Measurements from ENCODE around the gene SHANK1.

SHANK1 gene

GRCh38 chr19:50695251-50696093 lies 24.1 kb downstream of the SHANK1 start:
- no peak overlapping the region for H3K27ac ChIP-seq
- DNase-seq (ENCODE audit: low read depth, low spot score): no peak

DNA sequence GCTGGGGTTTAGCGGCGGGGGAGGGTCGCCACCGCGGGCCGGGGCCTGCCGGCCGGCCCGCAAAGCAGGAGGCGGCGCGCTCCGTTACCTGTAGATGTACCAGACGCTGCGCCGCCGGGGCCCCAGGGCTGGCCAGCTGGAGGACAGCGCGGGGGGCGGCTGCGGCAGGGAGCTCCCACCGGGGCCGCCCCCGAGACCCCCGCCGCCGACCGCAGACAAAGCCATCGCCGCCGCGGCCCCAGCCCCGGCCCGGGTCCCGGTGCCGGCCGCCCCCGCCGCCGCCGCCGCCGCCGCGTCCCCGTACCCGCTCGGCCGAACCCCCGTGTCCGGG lies 24.8 kb downstream of the SHANK1 start:
- H3K27ac ChIP-seq: no peak overlapping the region
- no peak for DNase-seq (ENCODE audit: low read depth, low spot score)

GRCh38 chr19:50693064-50693975 lies 26.3 kb downstream of the SHANK1 start:
- H3K27ac ChIP-seq: no peak overlapping the region
- DNase-seq (ENCODE audit: low read depth, low spot score): no peak

- DNase-seq (ENCODE audit: low read depth, low spot score): no peak
- no peak overlapping the region for H3K27ac ChIP-seq
Measured at GRCh38 chr19:50690439-50690838, 29.2 kb downstream of the SHANK1 start.

- no peak for DNase-seq (ENCODE audit: low read depth, low spot score)
- no peak overlapping the region for H3K27ac ChIP-seq
Measured at GRCh38 chr19:50688766-50689165, 30.8 kb downstream of the SHANK1 start.

DNA sequence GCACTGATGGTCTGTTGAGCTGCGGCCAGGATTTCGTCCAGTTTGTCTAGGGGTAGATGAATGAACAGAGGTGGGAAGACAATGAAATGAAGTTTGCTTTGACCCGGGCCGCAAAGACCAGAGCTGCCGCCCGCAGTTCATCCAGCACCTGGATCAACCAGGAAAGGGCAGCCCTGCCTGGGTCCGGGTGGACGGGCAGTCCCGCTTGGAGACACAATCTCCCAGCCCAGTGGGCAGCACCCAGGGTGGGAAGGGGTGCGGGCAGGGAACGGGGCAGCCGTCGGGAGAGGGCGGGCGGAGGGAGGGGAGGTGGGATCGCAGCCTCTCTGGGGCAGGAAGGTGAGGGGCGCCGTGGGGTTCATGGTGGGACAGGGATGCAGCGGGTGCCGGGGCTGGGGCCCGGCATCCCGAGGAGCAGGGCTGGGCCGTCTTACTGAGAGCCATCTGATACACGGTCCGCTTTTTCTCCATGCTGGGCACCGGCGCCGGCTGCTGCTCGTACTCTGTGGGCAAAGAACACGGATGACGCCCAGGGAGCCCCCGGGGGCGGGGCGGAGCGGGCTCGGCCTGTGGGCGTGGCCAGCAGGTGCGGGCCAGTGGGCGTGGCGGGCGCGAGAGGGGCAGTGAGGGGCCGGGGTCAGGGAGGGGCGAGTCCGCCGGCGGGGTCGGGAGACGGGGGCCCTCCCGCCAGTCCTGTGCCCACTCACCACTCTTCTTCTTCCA lies 33.1 kb downstream of the SHANK1 start:
- H3K27ac ChIP-seq: no peak overlapping the region
- no peak for DNase-seq (ENCODE audit: low read depth, low spot score)

- no peak for DNase-seq (ENCODE audit: low read depth, low spot score)
- H3K27ac ChIP-seq: no peak overlapping the region
Measured at GRCh38 chr19:50679177-50680125, 40.2 kb downstream of the SHANK1 start.

DNA sequence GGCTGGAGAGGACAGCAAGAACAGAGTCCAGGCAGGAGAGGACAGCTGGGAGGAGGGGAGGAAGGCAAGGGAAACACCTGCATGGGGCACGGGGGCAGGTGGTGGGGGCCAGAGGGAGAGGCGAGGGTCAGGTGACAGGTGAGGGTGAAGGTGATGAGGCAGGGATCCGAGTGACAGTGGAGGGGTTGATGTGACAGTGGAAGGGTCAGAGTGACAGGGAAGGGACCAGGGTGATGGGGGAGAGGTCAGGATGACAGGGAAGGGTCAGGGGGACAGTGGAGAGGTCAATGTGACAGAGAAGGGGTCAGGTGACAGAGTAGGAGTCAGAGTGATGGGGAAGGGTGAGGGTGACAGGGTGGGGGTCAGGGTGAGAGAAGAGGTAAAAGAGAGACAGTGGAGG lies 41.3 kb downstream of the SHANK1 start:
- no peak for DNase-seq (ENCODE audit: low read depth, low spot score)
- no peak overlapping the region for H3K27ac ChIP-seq

DNA sequence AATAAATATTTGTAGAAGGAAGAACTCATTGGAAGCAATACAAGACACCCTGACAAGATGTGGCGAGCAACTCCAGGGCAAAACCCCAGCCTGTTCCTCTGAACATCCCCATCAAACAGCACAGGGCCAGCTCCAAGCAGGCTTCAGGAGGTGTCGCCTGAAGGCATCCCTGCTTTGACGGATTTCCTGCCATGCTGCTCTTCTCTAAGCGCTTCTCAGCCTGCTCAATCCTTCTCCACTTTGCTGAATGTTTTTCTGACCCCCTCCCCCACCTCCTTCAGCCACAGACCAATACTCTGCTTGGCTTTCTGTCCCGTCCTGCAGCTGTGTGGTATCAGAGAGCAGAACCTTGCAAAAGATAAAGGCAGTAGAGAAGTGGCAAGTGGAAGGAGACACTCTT lies 42.0 kb downstream of the SHANK1 start:
- no peak for DNase-seq (ENCODE audit: low read depth, low spot score)
- H3K27ac ChIP-seq: no peak overlapping the region

DNA sequence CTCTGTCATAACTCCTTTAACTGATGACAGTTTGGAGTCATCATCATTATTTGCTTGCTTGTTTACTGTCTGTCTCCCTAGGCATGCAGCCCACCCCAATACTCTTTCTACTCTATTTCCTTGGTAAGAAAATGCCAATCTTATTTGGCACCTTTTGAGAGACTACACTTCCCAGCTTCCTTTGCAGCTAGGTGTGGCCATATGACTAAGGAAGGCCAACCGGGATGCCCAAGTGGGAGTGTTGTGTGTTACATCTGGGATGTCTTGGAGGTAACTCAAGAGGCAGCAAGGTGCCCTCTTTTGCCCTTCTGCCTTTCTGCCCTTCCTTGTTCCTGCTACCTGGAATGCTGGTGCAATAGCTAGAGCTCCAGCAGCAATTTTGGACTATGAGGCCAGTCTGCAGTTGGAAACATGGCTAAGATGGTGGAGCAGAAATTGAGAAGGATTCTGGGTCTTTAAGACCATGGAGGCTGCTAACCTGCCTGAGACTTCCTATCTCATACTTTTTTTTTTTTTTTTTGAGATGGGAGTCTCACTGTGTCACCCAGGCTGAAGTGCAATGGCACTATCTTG lies 42.9 kb downstream of the SHANK1 start:
- DNase-seq (ENCODE audit: low read depth, low spot score): no peak

GRCh38 chr19:50673118-50673517 lies 46.5 kb downstream of the SHANK1 start:
- DNase-seq (ENCODE audit: low read depth, low spot score): no peak
- no peak overlapping the region for H3K27ac ChIP-seq

More for the DNA sequence above, 42.9 kb downstream of the SHANK1 start:
- H3K27ac ChIP-seq: no peak overlapping the region

DNA sequence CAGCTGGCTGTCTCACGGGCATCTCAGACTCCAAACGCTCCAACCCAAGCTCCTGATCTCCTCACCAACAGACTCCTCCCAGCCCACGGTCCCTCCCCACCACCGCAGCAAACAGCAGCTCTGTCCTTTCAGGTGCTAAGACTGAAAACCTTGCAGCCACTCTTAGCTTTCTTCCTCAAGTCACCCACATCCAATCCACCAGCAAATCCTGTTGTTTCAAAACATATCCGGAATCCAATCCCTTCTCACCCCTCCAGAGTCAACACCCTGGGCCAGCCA lies 49.6 kb downstream of the SHANK1 start:
- DNase-seq (ENCODE audit: low read depth, low spot score): no peak
- H3K27ac ChIP-seq: no peak overlapping the region

- DNase-seq (ENCODE audit: low read depth, low spot score): no peak
- no peak overlapping the region for H3K27ac ChIP-seq
Measured at GRCh38 chr19:50669302-50670101, 50.1 kb downstream of the SHANK1 start.

DNA sequence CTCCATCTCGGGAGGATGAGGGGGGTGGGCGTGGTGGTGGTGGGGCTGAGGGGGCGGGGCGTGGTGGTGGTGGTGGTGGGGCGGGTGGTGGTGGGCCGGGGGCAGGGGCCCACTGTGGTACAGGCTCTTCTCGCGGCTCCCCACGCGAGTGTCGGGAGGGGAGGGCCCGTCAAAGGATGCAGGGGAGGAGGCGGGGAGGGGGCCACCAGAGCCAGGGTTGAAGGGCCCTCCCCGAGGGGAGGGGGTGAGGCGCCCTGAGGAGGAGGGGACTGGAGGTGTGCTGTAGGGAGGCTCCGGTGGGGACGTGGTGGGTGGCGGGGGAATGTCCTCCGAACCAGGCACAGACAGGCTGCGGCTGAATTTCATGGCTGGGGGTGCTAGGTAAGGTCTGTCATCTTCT lies 50.7 kb downstream of the SHANK1 start:
- no peak for DNase-seq (ENCODE audit: low read depth, low spot score)

GRCh38 chr19:50668416-50668815 lies 51.2 kb downstream of the SHANK1 start:
- DNase-seq (ENCODE audit: low read depth, low spot score): no peak
- no peak overlapping the region for H3K27ac ChIP-seq

More for the DNA sequence above, 50.7 kb downstream of the SHANK1 start:
- H3K27ac ChIP-seq: no peak overlapping the region

DNA sequence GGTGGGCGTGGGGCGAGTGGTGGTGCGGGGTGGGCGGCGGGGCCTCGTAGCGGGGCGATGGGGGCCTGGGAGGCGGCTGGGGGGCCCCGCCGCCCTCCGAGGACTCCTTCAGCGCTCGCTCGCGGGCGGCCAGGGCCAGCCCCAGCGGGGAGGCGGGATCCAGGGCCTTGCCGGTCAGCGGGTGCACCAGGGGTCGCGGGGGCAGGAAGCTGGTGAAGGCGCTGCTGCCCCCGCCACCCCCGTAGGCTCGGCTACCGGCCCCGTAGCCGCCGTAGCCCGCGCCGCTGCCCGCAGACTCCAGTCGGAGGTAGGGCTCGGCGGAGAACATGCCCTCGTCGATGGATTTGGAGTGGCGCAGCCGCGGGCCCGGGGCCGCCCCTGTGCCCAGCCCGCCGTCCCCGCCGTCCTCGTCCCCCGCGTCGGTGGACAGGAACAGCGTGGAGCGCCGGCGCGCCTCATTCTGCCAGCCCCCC lies 51.8 kb downstream of the SHANK1 start:
- H3K27ac ChIP-seq: no peak overlapping the region
- no peak for DNase-seq (ENCODE audit: low read depth, low spot score)

- no peak overlapping the region for H3K27ac ChIP-seq
- no peak for DNase-seq (ENCODE audit: low read depth, low spot score)
Measured at GRCh38 chr19:50667177-50667758, 52.3 kb downstream of the SHANK1 start.
